Ishikawa (cell line): Measurements from ENCODE around the gene PCED1A.

Experiments used
- CEBPB ChIP-seq: IDR thresholded peaks from 2 replicates; pipeline ENCODE4 v1.6.1; 2012
- CREB1 ChIP-seq: IDR thresholded peaks from 2 replicates; pipeline ENCODE4 v1.6.1; 2012; ENCODE audit warnings: low read depth
- EGR1 ChIP-seq: IDR thresholded peaks from 2 replicates; pipeline ENCODE4 v1.6.1; 2012
- EP300 ChIP-seq: IDR thresholded peaks from 2 replicates; pipeline ENCODE4 v1.6.1; 2012; ENCODE audit warnings: borderline replicate concordance
- FOXM1 ChIP-seq: IDR thresholded peaks from 2 replicates; pipeline ENCODE4 v1.6.1; 2012; ENCODE audit warnings: low read depth, borderline replicate concordance
- MAX ChIP-seq: IDR thresholded peaks from 2 replicates; pipeline ENCODE4 v1.6.1; 2012
- NFIC ChIP-seq: IDR thresholded peaks from 2 replicates; pipeline ENCODE4 v1.6.1; 2012
- RAD21 ChIP-seq: IDR thresholded peaks from 2 replicates; pipeline ENCODE4 v1.6.1; 2012; ENCODE audit warnings: low read depth
- REST ChIP-seq: IDR thresholded peaks from 2 replicates; pipeline ENCODE4 v1.6.1; 2012; ENCODE audit warnings: low read depth, mild to moderate bottlenecking
- TAF1 ChIP-seq: IDR thresholded peaks from 2 replicates; pipeline ENCODE4 v1.6.1; 2012; ENCODE audit warnings: low read depth, mild to moderate bottlenecking
- TCF12 ChIP-seq: IDR thresholded peaks from 2 replicates; pipeline ENCODE4 v1.6.1; 2012; ENCODE audit warnings: low read depth
- TEAD4 ChIP-seq: IDR thresholded peaks from 2 replicates; pipeline ENCODE4 v1.6.1; 2012
- USF1 ChIP-seq: IDR thresholded peaks from 2 replicates; pipeline ENCODE4 v1.6.1; 2012
- YY1 ChIP-seq: IDR thresholded peaks from 2 replicates; pipeline ENCODE4 v1.6.1; 2012; ENCODE audit warnings: low read depth
- ZBTB7A ChIP-seq: IDR thresholded peaks from 2 replicates; pipeline ENCODE4 v1.6.1; 2012; ENCODE audit warnings: low read depth

The PCED1A gene

GRCh38 chr20:2846698-2847097, 6.2 kb upstream of the PCED1A start:
- no peak for TF ChIP-seq TAF1
- no peak for TF ChIP-seq TCF12
- TF ChIP-seq USF1 = no peak
- no peak for TF ChIP-seq REST
- no peak for TF ChIP-seq YY1
- TF ChIP-seq MAX = no peak
- TF ChIP-seq EP300 = no peak
- no peak for TF ChIP-seq ZBTB7A
- no peak for TF ChIP-seq CREB1
- no peak for TF ChIP-seq NFIC

GRCh38 chr20:2845607-2846006, 5.2 kb upstream of the PCED1A start:
- TF ChIP-seq REST (no peak), CREB1 (no peak), EP300 (no peak), TEAD4 (no peak), TAF1 (no peak), USF1 (no peak), YY1 (no peak), NFIC (no peak), ZBTB7A (no peak), CEBPB (no peak), MAX (no peak), EGR1 (no peak), TCF12 (no peak), FOXM1 (no peak), RAD21 (no peak)

- TF ChIP-seq ZBTB7A (no peak), TEAD4 (no peak), CEBPB (no peak), CREB1 (no peak), TAF1 (no peak), EGR1 (no peak), NFIC (no peak), EP300 (no peak)
These were observed 594 bp upstream of the PCED1A start for GRCh38 chr20:2840967-2841531.

GRCh38 chr20:2839732-2840137, 720 bp downstream of the PCED1A start:
- TF ChIP-seq YY1 = no peak
- TF ChIP-seq NFIC = no peak
- TF ChIP-seq EGR1 = no peak
- TF ChIP-seq CREB1 = no peak
- no peak for TF ChIP-seq USF1
- TF ChIP-seq TCF12 = no peak
- no peak for TF ChIP-seq MAX
- no peak for TF ChIP-seq TEAD4
- no peak for TF ChIP-seq FOXM1
- no peak for TF ChIP-seq TAF1
- TF ChIP-seq EP300 = no peak
- TF ChIP-seq RAD21 = no peak
- no peak for TF ChIP-seq CEBPB
- TF ChIP-seq ZBTB7A = no peak
- TF ChIP-seq REST = no peak
